Small intestine (tissue), 7 donors: ENCODE results near the gene DMXL2. TPM values are rescaled to one million over a fixed set of nuclear protein-coding genes. Genes with fewer than 3 reads are reported as not detected.

Experiments used
- DNase-seq, 2 donors: peaks; one replicate each; pipeline versions ENCODE4 v3.0.0 to v3.0.0-alpha.2; 2013
- FAIRE-seq: peaks from 2 replicates; lab custom pipeline; 2012; peaks lifted over from hg19 to GRCh38; lab: Jason Lieb, UNC
- H3K27ac ChIP-seq, 3 donors: one replicate each; pipeline ENCODE4 v1.5.1; 2013; ENCODE audit warnings: low read length in 2 of 3, mild to moderate bottlenecking in 2 of 3, control low read depth in 1 of 3, inconsistent platforms in 1 of 3, low read depth in 1 of 3, moderate library complexity in 1 of 3
- H3K27me3 ChIP-seq, 3 donors: one replicate each; pipeline ENCODE4 v1.6.1; 2013; ENCODE audit warnings: low read length in 3 of 3, inconsistent platforms in 1 of 3; ENCODE audit not compliant: control insufficient read depth in 3 of 3, insufficient read depth in 3 of 3
- H3K36me3 ChIP-seq, 3 donors: one replicate each; pipeline ENCODE4 v1.6.1; 2013; ENCODE audit warnings: low read length in 3 of 3, inconsistent platforms in 1 of 3, low read depth in 1 of 3, mild to moderate bottlenecking in 1 of 3, moderate library complexity in 1 of 3; ENCODE audit not compliant: control insufficient read depth in 3 of 3, insufficient read depth in 2 of 3
- H3K4me1 ChIP-seq, 3 donors: one replicate each; pipeline ENCODE4 v1.6.1; 2013; ENCODE audit warnings: low read length in 2 of 3, inconsistent platforms in 1 of 3, low read depth in 1 of 3, mild to moderate bottlenecking in 1 of 3, moderate library complexity in 1 of 3; ENCODE audit not compliant: control insufficient read depth in 3 of 3, insufficient read depth in 2 of 3
- H3K4me3 ChIP-seq, 3 donors: one replicate each; pipeline ENCODE4 v1.5.1; 2013; ENCODE audit warnings: low read length in 3 of 3, control low read depth in 1 of 3, inconsistent platforms in 1 of 3, low read depth in 1 of 3, mild to moderate bottlenecking in 1 of 3, moderate library complexity in 1 of 3
- H3K9me3 ChIP-seq, 2 donors: one replicate each; pipeline ENCODE4 v1.6.1; 2013; ENCODE audit warnings: low read depth in 1 of 2, low read length in 1 of 2; ENCODE audit not compliant: control insufficient read depth in 2 of 2, insufficient read depth in 1 of 2
- WGBS, 3 donors: extraction: QIAGEN DNeasy Blood & Tissue Kit; methylation state at CpG; one replicate each; pipeline ENCODE4 v1.1.7; 2013; 5-methylcytosine and 5-hydroxymethylcytosine counted together
- polyA plus RNA-seq, 4 donors: library from polyadenylated mRNA; stranded (reverse) in 3 of 4; unstranded in 1 of 4; fragments of 200-250 nt in 3 of 4; fragments of 120-200 nt in 1 of 4; gene quantifications; one replicate each; pipeline versions ENCODE4 v1.2.1 to v1.2.3, GENCODE V29; 2013
- donor health status: healthy with polysubstance abuse.
- donor health status: control.
- donor health status: control.
- donor health status: Bipolar disorder and iron deficiency.
- donor health status: healthy.

DMXL2 gene
- polyA plus RNA-seq, 4 donors: 24.5 to 58.4 (median 42.6) TPM

GRCh38 chr15:51403072-51403878, 219.3 kb downstream of the DMXL2 start:
- DNase-seq: peak; percentile 31 to 33
- no peak for FAIRE-seq

GRCh38 chr15:51401872-51402517, 220.6 kb downstream of the DMXL2 start:
- DNase-seq: peak; percentile 4 to 30
- 39 to 55% (median 43%) methylated on average over 12 of the region's 12 CpGs for WGBS, 3 donors
- H3K4me1 ChIP-seq: no peaks in the 10 kb centered on the region
- no peak overlapping the region for H3K4me3 ChIP-seq
- H3K27ac ChIP-seq: no peak overlapping the region
- no peaks in the 10 kb centered on the region for H3K36me3 ChIP-seq
- FAIRE-seq: no peak
- no peaks in the 10 kb centered on the region for H3K9me3 ChIP-seq
- H3K27me3 ChIP-seq: peaks cover 0 to 11% (median 0%) of the 10 kb centered on the region in 3 donors

More at GRCh38 chr15:51403072-51403878, 219.3 kb downstream of the DMXL2 start:
- H3K4me1 ChIP-seq: no peaks in the 10 kb centered on the region
- WGBS, 3 donors: 68 to 71% (median 69%) methylated on average over 8 of the region's 8 CpGs
- no peak overlapping the region for H3K4me3 ChIP-seq
- no peak overlapping the region for H3K27ac ChIP-seq
- peaks cover 0 to 11% (median 0%) of the 10 kb centered on the region in 3 donors for H3K27me3 ChIP-seq
- no peaks in the 10 kb centered on the region for H3K9me3 ChIP-seq
- no peaks in the 10 kb centered on the region for H3K36me3 ChIP-seq

- WGBS, 3 donors: 84 to 87% (median 85%) methylated on average over 7 of the region's 7 CpGs
- DNase-seq (no peak), FAIRE-seq (no peak)
- Histone ChIP-seq H3K4me3 (no peak overlapping the region), H3K9me3 (no peaks in the 10 kb centered on the region), H3K36me3 (no peaks in the 10 kb centered on the region), H3K27me3 (peaks cover 0 to 11% (median 0%) of the 10 kb centered on the region in 3 donors), H3K4me1 (no peaks in the 10 kb centered on the region), H3K27ac (no peak overlapping the region)
Observed at GRCh38 chr15:51401051-51401780, 221.4 kb downstream of the DMXL2 start.

- Histone ChIP-seq H3K27ac (no peak overlapping the region), H3K4me3 (no peak overlapping the region), H3K27me3 (peaks cover 0 to 3% (median 0%) of the 10 kb centered on the region in 3 donors), H3K9me3 (no peaks in the 10 kb centered on the region), H3K36me3 (no peaks in the 10 kb centered on the region), H3K4me1 (no peaks in the 10 kb centered on the region)
- DNase-seq: no peak
- WGBS, 3 donors: 65 to 74% (median 71%) methylated on average over 9 of the region's 9 CpGs
- FAIRE-seq: no peak
Observed at GRCh38 chr15:51398626-51399025, 223.9 kb downstream of the DMXL2 start.

Other genes with a start within 250 kb of the DMXL2 start
- 1 to 10 TPM in 2 of 4 donors, under 1 TPM in 1, not detected in 1; 0.27 to 4.7 (median 4.2) TPM for gene SCG3, start 58.7 kb upstream of the DMXL2 start, polyA plus RNA-seq
- 10 to 100 TPM; 10.7 to 19.6 (median 11.7) TPM for gene LYSMD2, start 114.9 kb upstream of the DMXL2 start, polyA plus RNA-seq
- 1 to 10 TPM in 2 of 4 donors, under 1 TPM in 2; 0.45 to 4.5 (median 1.9) TPM for gene TMOD2, start 128.8 kb upstream of the DMXL2 start, polyA plus RNA-seq
- 10 to 100 TPM; 13.2 to 44.8 (median 17.0) TPM for gene TMOD3, start 206.9 kb upstream of the DMXL2 start, polyA plus RNA-seq